Stimulated activated CD8-positive, alpha-beta memory T cell treated with anti-CD3 and anti-CD28 coated beads, Interleukin-4, amount 100 ng/mL, for 48 hours (primary cell): Measurements from ENCODE around the gene PIH1D2.
A peak's percentile ranks its signal among the peaks of the same experiment; 100 is the strongest.
"Not testable (repeated sequence)": the region's sequence is repeated elsewhere in the genome, so short reads cannot be mapped to it uniquely, and the experiment has no call there.

Experiments
- DNase-seq: peaks from one replicate; pipeline ENCODE4 v3.0.0-alpha.2; 2020

The PIH1D2 gene

DNA sequence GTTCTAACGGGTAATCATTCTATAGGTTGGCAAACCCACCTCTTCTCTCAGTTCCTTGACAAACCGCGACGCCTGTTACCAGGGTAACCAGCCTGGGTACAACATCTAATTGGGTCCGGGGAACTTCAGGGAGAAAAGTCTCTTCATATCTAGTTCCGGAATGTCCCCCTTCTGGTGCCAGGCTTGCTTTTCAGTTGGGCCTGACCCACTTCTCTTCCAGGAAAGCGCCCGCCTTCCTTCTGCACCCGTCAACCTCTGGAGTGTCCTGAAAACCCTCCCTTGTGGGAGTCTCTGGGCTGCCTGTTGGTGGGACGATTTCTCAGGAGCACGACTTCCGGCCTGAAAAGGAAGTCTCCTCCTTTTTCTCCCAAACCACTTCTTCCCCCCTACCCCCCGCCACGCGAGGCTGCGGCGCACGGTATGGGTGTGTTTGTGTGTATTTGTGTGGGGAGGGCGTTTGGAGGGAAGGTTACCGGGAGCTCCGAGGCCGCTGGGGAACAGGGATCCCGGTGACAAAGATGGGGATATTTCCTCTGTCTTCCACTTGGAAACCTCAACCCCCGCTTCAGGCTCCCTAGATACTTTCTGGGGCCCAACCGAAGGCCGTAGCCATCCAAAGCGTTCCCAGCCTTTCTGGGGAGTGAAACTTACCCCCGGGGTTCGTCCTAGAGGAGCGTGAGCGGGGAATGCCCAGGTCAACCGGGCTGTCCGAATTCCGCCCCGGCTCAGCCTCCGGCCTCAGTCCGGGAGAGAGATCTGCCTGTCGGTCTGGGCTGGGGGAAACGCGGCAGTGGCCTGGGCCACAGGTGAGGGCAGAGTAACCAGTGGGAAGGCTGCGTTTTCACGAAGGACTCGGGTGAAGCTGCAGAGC is at the start of gene PIH1D2, which contains the start of gene NKAPD1:
Gene PIH1D2, minus strand, starts transcription at position 77 of the 871 bp plus-strand sequence. CDS start 843 bp downstream, outside the sequence.
Gene NKAPD1, plus strand, starts transcription at position 359 of the 871 bp plus-strand sequence. CDS start 1,276 bp downstream, outside the sequence.
- peak; percentile 87 for DNase-seq

DNA sequence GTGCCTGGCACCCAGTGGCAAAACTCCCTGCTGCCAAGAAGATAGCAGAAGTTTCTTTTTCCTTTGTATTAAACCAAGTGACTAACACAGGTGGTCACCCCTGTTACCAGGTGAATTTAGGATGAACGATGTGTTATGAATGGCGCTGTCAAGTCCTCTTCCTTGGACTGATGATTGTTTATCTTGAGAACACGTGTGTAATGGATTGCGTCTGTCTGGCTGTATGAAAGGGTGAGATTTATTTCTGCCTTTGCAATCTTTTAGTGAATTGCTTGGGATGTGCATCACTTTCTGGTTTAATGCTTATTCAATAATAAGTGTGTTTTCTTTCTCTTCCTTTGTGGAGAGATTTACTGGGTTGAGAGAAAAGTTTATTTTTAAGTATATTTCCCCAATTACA is 49.3 kb upstream of the PIH1D2 start:
- DNase-seq: no peak

GRCh38 chr11:112121981-112122615 is 48.3 kb upstream of the PIH1D2 start:
- no peak for DNase-seq

DNA sequence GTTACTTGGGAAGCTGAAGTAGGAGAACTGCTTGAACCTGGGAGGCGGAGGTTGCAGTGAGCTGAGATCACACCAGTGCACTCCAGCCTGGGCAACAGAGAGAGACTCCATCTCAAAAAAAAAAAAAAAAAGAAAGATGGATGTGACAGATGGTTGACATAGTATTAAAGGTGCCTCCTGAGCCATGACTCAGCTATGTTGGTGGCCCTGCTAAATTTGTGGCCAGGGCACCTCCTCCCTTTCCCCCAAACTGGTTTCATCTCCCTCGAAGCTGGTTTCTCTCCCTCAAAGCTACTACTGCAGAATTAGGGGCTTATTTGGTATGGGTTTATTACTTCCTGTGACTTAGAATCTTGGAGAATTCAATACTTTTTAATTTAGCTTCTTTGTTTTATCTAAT is 44.4 kb upstream of the PIH1D2 start:
- no peak for DNase-seq

GRCh38 chr11:112115386-112115785 is 41.6 kb upstream of the PIH1D2 start:
- no peak for DNase-seq

DNA sequence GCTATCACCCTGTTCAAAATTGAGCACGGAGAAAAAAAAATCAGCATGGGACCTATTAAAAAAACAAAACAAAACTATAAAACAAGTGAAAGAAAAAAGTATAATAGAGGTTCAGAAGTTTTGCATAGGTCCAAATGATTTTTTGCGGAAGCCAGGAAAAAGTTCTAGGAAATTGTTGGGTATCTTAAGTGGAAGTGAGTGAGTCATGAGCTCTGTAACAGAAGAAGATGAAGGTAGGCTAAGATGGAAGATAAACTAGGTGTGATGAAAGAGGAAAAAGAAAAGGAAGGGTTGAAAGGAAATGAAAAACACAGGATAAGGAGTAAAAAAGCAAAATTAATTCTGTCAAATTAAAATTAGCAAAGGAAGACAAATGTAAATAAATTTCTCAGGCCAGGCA is 40.6 kb upstream of the PIH1D2 start:
- no peak for DNase-seq

- no peak for DNase-seq
Measured at GRCh38 chr11:112113539-112114457, 40.0 kb upstream of the PIH1D2 start.

- DNase-seq: no peak
Measured at GRCh38 chr11:112106070-112106469, 32.3 kb upstream of the PIH1D2 start.

DNA sequence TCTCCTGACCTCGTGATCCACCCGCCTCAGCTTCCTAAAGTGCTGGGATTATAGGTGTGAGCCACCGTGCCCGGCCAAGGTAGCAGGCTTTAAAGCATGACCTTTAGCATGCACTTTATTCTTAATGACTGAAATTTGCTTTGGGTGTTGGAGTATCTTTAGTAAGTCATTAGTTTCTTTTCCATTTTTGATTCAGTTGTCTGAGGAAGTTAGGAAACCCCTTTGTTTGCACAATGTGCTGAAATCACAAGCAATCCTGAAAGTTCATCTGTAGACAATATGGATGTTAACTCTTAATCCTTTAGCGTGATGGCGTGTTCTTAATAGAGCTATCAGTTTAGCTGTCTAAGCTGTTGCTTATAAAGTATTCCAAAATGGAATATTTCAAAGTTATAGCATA is 29.6 kb upstream of the PIH1D2 start:
- DNase-seq: no peak

- no peak for DNase-seq
Measured at GRCh38 chr11:112100462-112100861, 26.6 kb upstream of the PIH1D2 start.

GRCh38 chr11:112097734-112098528 is 24.1 kb upstream of the PIH1D2 start:
- DNase-seq: no peak

- no peak for DNase-seq
Measured at GRCh38 chr11:112096194-112096593, 22.4 kb upstream of the PIH1D2 start.

DNA sequence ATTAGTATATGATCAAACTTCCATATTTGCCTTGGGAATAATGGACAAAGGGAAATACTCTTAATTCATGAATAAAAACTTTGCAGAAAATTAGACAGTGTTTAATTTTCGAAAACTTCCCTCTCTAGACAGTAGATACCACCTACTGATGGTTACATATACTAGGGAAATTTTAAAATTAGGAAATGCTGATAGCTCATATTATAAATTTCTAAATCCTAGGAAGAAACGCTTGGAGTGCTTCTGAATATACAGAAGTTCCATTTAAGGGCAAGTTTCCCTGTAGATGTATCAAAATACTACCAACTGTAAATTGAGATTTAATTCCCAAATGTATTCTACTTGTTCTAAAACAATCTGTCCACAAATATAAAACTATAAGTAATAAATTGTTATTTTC is 21.5 kb upstream of the PIH1D2 start:
- not testable (repeated sequence) for DNase-seq

GRCh38 chr11:112087212-112087611 is 13.4 kb upstream of the PIH1D2 start:
- DNase-seq: no peak

DNA sequence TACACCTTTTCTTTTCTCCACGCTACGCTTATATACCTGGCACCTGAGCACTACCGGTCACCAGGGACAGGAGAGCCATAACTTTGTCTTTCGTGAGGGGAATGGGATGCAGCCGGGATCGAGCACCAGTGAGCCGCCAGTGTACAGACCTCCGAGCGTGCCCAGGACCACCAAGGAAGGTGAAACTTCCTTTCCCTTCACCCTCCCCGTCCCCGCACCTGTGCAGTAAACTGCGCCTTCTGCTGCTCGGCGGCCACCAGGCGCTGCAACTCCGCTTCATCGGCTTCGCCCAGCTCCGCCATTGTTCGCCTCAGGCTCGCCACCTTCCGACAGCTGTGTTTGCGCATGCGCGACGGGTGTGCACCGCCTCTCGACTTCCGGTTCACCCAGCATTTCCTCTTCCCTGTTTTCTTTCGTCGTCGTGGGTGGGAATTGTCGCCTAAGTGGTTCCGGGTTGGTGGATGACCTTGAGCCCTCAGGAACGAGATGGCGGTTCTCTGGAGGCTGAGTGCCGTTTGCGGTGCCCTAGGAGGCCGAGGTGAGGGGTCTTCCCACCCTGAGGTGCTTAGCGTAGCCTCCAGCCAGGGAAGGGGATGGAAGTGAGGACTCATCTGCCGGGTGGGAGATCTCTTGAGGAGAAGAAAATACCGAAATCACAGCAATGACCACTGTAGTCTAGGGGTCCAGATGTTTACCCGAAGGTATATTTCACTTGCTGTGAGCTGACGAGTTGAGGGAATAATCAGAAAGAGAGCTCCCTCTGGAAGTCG is 12.8 kb upstream of the PIH1D2 start, which contains the start of the genes SDHD and TIMM8B:
Gene SDHD, plus strand, starts transcription at position 452 of the 770 bp plus-strand sequence. Its CDS starts 35 bp downstream, at position 487.
Gene TIMM8B, minus strand, starts transcription at position 335 of the 770 bp plus-strand sequence. Its CDS starts 33 bp downstream, at position 302.
- peak; percentile 95 for DNase-seq

- DNase-seq: peak; percentile 66
Measured at GRCh38 chr11:112085822-112086421, 12.1 kb upstream of the PIH1D2 start.

DNA sequence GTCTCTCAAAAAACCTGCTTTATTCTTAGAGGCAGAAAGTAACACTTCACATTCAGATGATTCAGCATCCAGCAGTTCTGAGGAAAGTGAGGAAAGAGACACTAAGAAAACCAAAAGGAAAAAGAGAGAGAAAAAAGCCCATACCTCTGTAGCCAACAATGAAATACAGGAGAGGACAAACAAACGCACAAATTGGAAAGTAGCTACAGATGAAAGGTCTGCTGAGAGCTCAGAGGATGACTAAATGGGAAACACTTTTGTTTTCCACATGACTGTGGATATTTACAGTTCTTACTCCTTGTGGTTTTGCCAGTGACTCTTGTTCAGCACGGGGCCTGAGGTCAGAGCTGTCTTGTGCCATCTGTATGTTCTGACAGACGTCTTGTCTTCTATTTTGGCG is 8.9 kb upstream of the PIH1D2 start:
- DNase-seq: peak; percentile 50

GRCh38 chr11:112062923-112063322 is 10.9 kb downstream of the PIH1D2 start:
- DNase-seq: no peak

DNA sequence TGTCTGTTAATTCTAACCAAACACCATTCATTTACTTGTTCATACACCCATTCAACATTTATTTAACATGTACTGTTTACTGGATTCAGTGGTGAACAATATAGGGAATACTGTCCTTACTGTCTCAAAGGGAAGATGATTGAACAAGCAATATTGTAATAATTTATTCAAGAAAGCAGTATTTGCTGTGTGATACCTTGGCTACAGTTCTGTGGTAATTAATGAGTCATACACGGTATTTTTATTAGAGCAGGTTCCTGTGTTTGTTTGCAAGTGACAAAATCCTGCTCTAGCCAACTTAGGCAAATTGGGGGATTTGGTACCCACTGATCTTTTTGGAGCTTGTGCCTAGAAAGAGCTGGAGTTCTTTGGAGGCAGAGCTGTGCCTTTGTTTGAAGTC is 15.7 kb downstream of the PIH1D2 start:
- DNase-seq: no peak

DNA sequence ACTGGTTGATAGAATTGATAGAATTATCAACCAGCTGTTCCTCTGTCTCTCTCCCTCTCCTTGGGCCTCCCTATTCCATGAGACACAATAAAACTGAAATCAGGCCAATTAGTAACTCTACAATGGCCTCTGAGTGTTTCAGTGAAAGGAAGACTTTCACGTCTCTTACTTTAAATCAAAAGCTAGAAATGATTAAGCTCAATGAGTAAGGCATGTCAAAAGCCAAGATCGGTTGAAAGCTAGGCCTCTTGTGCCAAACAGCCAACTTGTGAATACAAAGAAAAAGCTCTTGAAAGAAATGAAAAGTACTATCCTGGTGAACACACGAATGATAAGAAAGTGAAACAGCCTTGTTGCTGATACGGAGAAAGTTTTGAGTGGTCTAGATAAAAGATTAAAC is 16.6 kb downstream of the PIH1D2 start:
- DNase-seq: no peak

DNA sequence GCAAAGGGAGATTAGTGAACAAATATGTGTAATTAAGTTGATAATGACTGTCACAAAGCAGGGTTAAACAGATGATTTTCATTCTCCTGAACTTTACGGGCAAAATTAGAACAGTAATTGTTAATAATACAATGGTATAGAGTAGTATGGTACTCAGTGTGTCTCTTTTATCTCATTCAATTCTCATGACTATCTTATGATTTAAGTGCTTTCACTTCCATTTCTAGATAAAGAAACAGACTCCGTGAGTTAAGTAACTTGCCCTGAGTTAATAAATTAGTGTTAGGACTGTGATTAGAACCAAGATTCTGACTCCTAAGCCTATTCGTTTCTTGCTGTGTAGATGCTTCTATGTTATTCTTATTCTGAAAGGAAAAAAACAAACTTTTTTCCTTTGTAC is 22.0 kb downstream of the PIH1D2 start:
- DNase-seq: no peak
